ENCODE results near the gene PTRH1.

DNA sequence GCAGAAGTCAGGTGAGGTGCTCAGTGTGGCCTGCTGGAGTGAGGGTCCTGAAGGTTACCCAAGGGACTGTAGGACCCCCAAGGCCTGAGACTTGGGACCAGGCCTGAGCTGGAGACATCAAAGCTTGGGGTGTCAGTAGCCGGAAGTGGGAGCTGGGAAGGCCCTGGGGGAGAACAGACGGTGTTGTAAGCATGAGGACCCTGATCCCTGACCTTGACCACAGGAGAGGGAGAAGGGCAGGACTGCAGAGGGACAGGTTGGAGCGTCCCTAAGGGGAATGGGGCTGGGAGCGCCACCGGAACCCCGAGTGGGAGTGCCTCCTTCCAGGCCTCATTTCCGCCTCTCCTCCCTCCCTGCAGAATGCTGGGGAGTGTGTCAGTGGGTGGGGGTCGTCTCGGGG, 949 bp upstream of the PTRH1 start:
- no peak for TF ChIP-seq POLR2A (IDR thresholded peaks at IDR 0.05; ENCODE audit: borderline replicate concordance, extremely low read depth, insufficient read depth, insufficient read length)
- TF ChIP-seq TCF7L2 (IDR thresholded peaks at IDR 0.05; ENCODE audit: borderline replicate concordance, extremely low read depth, insufficient read depth, insufficient read length), result no peak
- TF ChIP-seq, protein P1, sequence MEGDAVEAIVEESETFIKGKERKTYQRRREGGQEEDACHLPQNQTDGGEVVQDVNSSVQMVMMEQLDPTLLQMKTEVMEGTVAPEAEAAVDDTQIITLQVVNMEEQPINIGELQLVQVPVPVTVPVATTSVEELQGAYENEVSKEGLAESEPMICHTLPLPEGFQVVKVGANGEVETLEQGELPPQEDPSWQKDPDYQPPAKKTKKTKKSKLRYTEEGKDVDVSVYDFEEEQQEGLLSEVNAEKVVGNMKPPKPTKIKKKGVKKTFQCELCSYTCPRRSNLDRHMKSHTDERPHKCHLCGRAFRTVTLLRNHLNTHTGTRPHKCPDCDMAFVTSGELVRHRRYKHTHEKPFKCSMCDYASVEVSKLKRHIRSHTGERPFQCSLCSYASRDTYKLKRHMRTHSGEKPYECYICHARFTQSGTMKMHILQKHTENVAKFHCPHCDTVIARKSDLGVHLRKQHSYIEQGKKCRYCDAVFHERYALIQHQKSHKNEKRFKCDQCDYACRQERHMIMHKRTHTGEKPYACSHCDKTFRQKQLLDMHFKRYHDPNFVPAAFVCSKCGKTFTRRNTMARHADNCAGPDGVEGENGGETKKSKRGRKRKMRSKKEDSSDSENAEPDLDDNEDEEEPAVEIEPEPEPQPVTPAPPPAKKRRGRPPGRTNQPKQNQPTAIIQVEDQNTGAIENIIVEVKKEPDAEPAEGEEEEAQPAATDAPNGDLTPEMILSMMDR (IDR thresholded peaks at IDR 0.05 in 2 of 3, conservative IDR thresholded peaks at IDR 0.05 in 1 of 3; ENCODE audit: borderline replicate concordance in 1 of 3, insufficient read depth in 1 of 3, low read depth in 2 of 3, low read length in 2 of 3), result no peak
- TF ChIP-seq CBX3 (IDR thresholded peaks at IDR 0.05; ENCODE audit: low read depth), result no peak
- TF ChIP-seq FOSL1 (IDR thresholded peaks at IDR 0.05; ENCODE audit: low read depth), result no peak
- TF ChIP-seq, protein P2, sequence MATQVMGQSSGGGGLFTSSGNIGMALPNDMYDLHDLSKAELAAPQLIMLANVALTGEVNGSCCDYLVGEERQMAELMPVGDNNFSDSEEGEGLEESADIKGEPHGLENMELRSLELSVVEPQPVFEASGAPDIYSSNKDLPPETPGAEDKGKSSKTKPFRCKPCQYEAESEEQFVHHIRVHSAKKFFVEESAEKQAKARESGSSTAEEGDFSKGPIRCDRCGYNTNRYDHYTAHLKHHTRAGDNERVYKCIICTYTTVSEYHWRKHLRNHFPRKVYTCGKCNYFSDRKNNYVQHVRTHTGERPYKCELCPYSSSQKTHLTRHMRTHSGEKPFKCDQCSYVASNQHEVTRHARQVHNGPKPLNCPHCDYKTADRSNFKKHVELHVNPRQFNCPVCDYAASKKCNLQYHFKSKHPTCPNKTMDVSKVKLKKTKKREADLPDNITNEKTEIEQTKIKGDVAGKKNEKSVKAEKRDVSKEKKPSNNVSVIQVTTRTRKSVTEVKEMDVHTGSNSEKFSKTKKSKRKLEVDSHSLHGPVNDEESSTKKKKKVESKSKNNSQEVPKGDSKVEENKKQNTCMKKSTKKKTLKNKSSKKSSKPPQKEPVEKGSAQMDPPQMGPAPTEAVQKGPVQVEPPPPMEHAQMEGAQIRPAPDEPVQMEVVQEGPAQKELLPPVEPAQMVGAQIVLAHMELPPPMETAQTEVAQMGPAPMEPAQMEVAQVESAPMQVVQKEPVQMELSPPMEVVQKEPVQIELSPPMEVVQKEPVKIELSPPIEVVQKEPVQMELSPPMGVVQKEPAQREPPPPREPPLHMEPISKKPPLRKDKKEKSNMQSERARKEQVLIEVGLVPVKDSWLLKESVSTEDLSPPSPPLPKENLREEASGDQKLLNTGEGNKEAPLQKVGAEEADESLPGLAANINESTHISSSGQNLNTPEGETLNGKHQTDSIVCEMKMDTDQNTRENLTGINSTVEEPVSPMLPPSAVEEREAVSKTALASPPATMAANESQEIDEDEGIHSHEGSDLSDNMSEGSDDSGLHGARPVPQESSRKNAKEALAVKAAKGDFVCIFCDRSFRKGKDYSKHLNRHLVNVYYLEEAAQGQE (IDR thresholded peaks at IDR 0.05; ENCODE audit: low read depth), result no peak
- TF ChIP-seq, protein P3, sequence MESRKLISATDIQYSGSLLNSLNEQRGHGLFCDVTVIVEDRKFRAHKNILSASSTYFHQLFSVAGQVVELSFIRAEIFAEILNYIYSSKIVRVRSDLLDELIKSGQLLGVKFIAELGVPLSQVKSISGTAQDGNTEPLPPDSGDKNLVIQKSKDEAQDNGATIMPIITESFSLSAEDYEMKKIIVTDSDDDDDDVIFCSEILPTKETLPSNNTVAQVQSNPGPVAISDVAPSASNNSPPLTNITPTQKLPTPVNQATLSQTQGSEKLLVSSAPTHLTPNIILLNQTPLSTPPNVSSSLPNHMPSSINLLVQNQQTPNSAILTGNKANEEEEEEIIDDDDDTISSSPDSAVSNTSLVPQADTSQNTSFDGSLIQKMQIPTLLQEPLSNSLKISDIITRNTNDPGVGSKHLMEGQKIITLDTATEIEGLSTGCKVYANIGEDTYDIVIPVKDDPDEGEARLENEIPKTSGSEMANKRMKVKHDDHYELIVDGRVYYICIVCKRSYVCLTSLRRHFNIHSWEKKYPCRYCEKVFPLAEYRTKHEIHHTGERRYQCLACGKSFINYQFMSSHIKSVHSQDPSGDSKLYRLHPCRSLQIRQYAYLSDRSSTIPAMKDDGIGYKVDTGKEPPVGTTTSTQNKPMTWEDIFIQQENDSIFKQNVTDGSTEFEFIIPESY (IDR thresholded peaks at IDR 0.05; ENCODE audit: extremely low read depth, insufficient replicate concordance, low read length), result no peak
- no peak for TF ChIP-seq ZNF274 (IDR thresholded peaks at IDR 0.05; ENCODE audit: low read depth, low read length)
- no peak for TF ChIP-seq EZH2phosphoT487 (IDR thresholded peaks at IDR 0.05; ENCODE audit: borderline replicate concordance)
